B cell (primary cell): ENCODE results near the gene C1QTNF6. TPM values are rescaled to one million over a fixed set of nuclear protein-coding genes. Genes with fewer than 3 reads are reported as not detected.

Experiments used
- ATAC-seq: fragments of 200-7000 bp; cut with Tn5 transposase; one replicate; pipeline ENCODE4 v1.10.0; 2021; ENCODE audit warnings: low read depth, mild to moderate bottlenecking, moderate number of reproducible peaks, moderate library complexity
- CTCF ChIA-PET: fragments of 350-600 bp; sonication (Branson Sonifier 250); formaldehyde crosslinking; loops from one replicate; lab custom pipeline; 2021; ENCODE audit warnings: antibody characterized with exemption, inconsistent platforms; lab: Charles Lee
- POLR2A ChIA-PET: fragments of 350-600 bp; sonication (Branson Sonifier 250); formaldehyde crosslinking; loops from one replicate; lab custom pipeline; 2021; ENCODE audit warnings: antibody characterized with exemption; lab: Charles Lee
- DNase-seq: peaks from one replicate; pipeline ENCODE4 v3.0.0; 2013
- H2AFZ ChIP-seq: 2 replicates; pipeline ENCODE4 v1.6.1; 2012; ENCODE audit warnings: mild to moderate bottlenecking, low read depth, low read length; ENCODE audit not compliant: insufficient read depth, poor library complexity, severe bottlenecking
- H3K27ac ChIP-seq, 2 donors: 1 replicate in 1 of 2; 2 replicates in 1 of 2; pipeline ENCODE4 v1.5.1; 2012 to 2013; ENCODE audit warnings: low read length in 2 of 2, mild to moderate bottlenecking in 2 of 2, moderate library complexity in 1 of 2
- H3K27me3 ChIP-seq, 4 experiments: fragments of 200-600 bp in 1 of 4; sonication (generic) in 1 of 4; replicated peaks in 1 of 4; 1 replicate in 2 of 4; 2 replicates in 2 of 4; pipeline versions ENCODE4 v1.6.1 to v1.7.0; 2013 to 2016; ENCODE audit warnings: low read length in 3 of 4, mild to moderate bottlenecking in 2 of 4, mixed read lengths in 1 of 4, moderate library complexity in 1 of 4; ENCODE audit not compliant: insufficient read depth in 4 of 4, control insufficient read depth in 3 of 4; ENCODE audit errors: control extremely low read depth in 1 of 4
- H3K36me3 ChIP-seq, 2 experiments: replicated peaks in 1 of 2; 1 replicate in 1 of 2; 2 replicates in 1 of 2; pipeline versions ENCODE4 v1.6.1 to v1.7.1; 2013; ENCODE audit warnings: low read length in 1 of 2; ENCODE audit not compliant: insufficient read depth in 2 of 2, control insufficient read depth in 1 of 2; ENCODE audit errors: control extremely low read depth in 1 of 2, extremely low read depth in 1 of 2
- H3K4me1 ChIP-seq, 2 donors: fragments of 200-600 bp in 1 of 2; sonication (generic) in 1 of 2; 1 replicate in 1 of 2; 2 replicates in 1 of 2; pipeline versions ENCODE4 v1.5.1 to v1.6.1; 2013 to 2017; ENCODE audit warnings: low read length in 2 of 2; ENCODE audit not compliant: control insufficient read depth in 2 of 2, insufficient read depth in 2 of 2
- H3K4me2 ChIP-seq: replicated peaks from 2 replicates; pipeline ENCODE3; 2012; ENCODE audit warnings: mild to moderate bottlenecking, low read depth, low read length; ENCODE audit not compliant: poor library complexity, severe bottlenecking
- H3K4me3 ChIP-seq, 5 experiments: fragments of 200-600 bp in 1 of 5; sonication (generic) in 1 of 5; 1 replicate in 3 of 5; 2 replicates in 2 of 5; pipeline versions ENCODE4 v1.5.1 to v1.7.0; 2011 to 2016; ENCODE audit warnings: low read length in 4 of 5, mild to moderate bottlenecking in 4 of 5, low read depth in 2 of 5, control low read depth in 1 of 5, moderate library complexity in 1 of 5; ENCODE audit not compliant: insufficient read depth in 1 of 5; ENCODE audit errors: control extremely low read depth in 1 of 5, extremely low read depth in 1 of 5
- H3K79me2 ChIP-seq: fragments of 200-600 bp; sonication (generic); one replicate; pipeline ENCODE4 v1.6.0; 2016; ENCODE audit warnings: low read length; ENCODE audit not compliant: control insufficient read depth, insufficient read depth
- H3K9ac ChIP-seq: fragments of 200-600 bp; sonication (generic); 2 replicates; pipeline ENCODE4 v1.6.1; 2017; ENCODE audit warnings: mild to moderate bottlenecking, low read length, moderate library complexity
- H3K9me3 ChIP-seq, 3 donors: one replicate each; pipeline versions ENCODE4 v1.6.1 to v1.7.1; 2013; ENCODE audit warnings: low read length in 2 of 3; ENCODE audit not compliant: control insufficient read depth in 2 of 3, insufficient read depth in 1 of 3; ENCODE audit errors: control extremely low read depth in 1 of 3
- H4K20me1 ChIP-seq: 2 replicates; pipeline ENCODE4 v1.6.0; 2012; ENCODE audit warnings: mild to moderate bottlenecking, low read length; ENCODE audit not compliant: insufficient read depth, control insufficient read depth, poor library complexity, severe bottlenecking
- H3K27ac Mint-ChIP-seq: one replicate; pipeline ENCODE4 v1.8.0; 2021; ENCODE audit warnings: mixed read lengths
- H3K27me3 Mint-ChIP-seq: one replicate; pipeline ENCODE4 v1.8.0; 2021; ENCODE audit warnings: mixed read lengths
- H3K4me1 Mint-ChIP-seq: one replicate; pipeline ENCODE4 v1.8.0; 2021; ENCODE audit warnings: mixed read lengths
- H3K4me3 Mint-ChIP-seq: one replicate; pipeline ENCODE4 v1.8.0; 2021; ENCODE audit warnings: mixed read lengths
- H3K9me3 Mint-ChIP-seq: one replicate; pipeline ENCODE4 v1.8.0; 2022; ENCODE audit warnings: mixed read lengths; ENCODE audit not compliant: insufficient read depth
- CTCF ChIP-seq: fragments of 200-600 bp; IDR thresholded peaks from one replicate; pipeline ENCODE4 v1.8.0; 2022; ENCODE audit warnings: antibody characterized with exemption, mild to moderate bottlenecking
- EZH2 ChIP-seq: IDR thresholded peaks from 2 replicates; pipeline ENCODE4 v1.6.1; 2012; ENCODE audit warnings: borderline replicate concordance, low read depth, mild to moderate bottlenecking, moderate library complexity, low read length; ENCODE audit not compliant: insufficient read depth, poor library complexity, severe bottlenecking
- WGBS: methylation state at CpG from one replicate; pipeline ENCODE4 v1.1.5; 2013; ENCODE audit warnings: missing lambda C conversion rate; ENCODE audit not compliant: insufficient coverage; 5-methylcytosine and 5-hydroxymethylcytosine counted together
- intact Hi-C: fragments of 100-400 bp; cut with micrococcal nuclease; formaldehyde crosslinking; loops from one replicate; pipeline ENCODE4 v1.10.0; 2022
- polyA plus RNA-seq: library from polyadenylated mRNA; depleted of rRNA; stranded (reverse); fragments of >200 nt; gene quantifications from 2 replicates; pipeline ENCODE4 v1.2.3, GENCODE V29; 2012
- total RNA-seq, 2 donors: library from RNA; stranded (reverse); fragments of 120-200 nt in 1 of 2; gene quantifications; 1 replicate in 1 of 2; 2 replicates in 1 of 2; pipeline versions ENCODE4 v1.2.3 to v1.2.4, GENCODE V29; 2013 to 2022

The C1QTNF6 gene
- total and polyA plus RNA-seq, 2 donors (not counting 1 experiment from before 2014, with no cell fraction given), result 18.5 to 33.9 TPM

- peak overlapping the region; percentile 10 for H3K4me3 Mint-ChIP-seq
- H3K27me3 ChIP-seq, result no peaks in the 10 kb centered on the region
- no peak overlapping the region for H3K27ac Mint-ChIP-seq
- H4K20me1 ChIP-seq, result no peaks in the 10 kb centered on the region
- no peak for ATAC-seq
- ChIA-PET POLR2A (interaction anchor here (0.9 to 1.2 kb wide), 2 partner anchors 26 to 49 kb away, joined by 3 read pairs; no protein-coding TSS in a partner anchor), CTCF (interaction anchor here (0.7 to 1.2 kb wide), 4 partner anchors 16 to 104 kb away, joined by 3 to 4 read pairs (median 4); no protein-coding TSS in a partner anchor)
- peak overlapping the region; percentile 3 for H3K4me2 ChIP-seq
- H2AFZ ChIP-seq, result no peak overlapping the region
- no peak for DNase-seq
- H3K36me3 ChIP-seq, result no peaks in the 10 kb centered on the region
- no peak overlapping the region for H3K27ac ChIP-seq
- H3K9me3 Mint-ChIP-seq, result peaks cover 3% of the 10 kb centered on the region
- no peak overlapping the region for H3K9ac ChIP-seq
- 50% methylated on average over 17 of the region's 17 CpGs for WGBS
- TF ChIP-seq CTCF (no peak), EZH2 (no peak)
- no peaks in the 10 kb centered on the region for H3K27me3 Mint-ChIP-seq
- peaks cover 22% of the 10 kb centered on the region for H3K4me1 Mint-ChIP-seq
- no peaks in the 10 kb centered on the region for H3K9me3 ChIP-seq
- no peaks in the 10 kb centered on the region for H3K79me2 ChIP-seq
- no peak overlapping the region for H3K4me3 ChIP-seq
- intact Hi-C loops, result no loop called here
- H3K4me1 ChIP-seq, result peaks cover 0 to 20% of the 10 kb centered on the region in 2 donors
Measured at GRCh38 chr22:37148031-37148651, 39.9 kb downstream of the C1QTNF6 start.
